HUES64 (cell line): ENCODE measurements around the gene SMNDC1. TPM values are rescaled to one million over a fixed set of nuclear protein-coding genes. Genes with fewer than 3 reads are reported as not detected.
A peak's percentile ranks its signal among the peaks of the same experiment; 100 is the strongest.

Source experiments
- H3K27ac ChIP-seq: 2 replicates; pipeline ENCODE4 v1.7.0; 2013; ENCODE audit warnings: low read depth, low read length, inconsistent platforms
- H3K27me3 ChIP-seq: 2 replicates; pipeline ENCODE4 v1.6.1; 2013; ENCODE audit warnings: mild to moderate bottlenecking, low read length; ENCODE audit not compliant: insufficient read depth
- H3K36me3 ChIP-seq: 2 replicates; pipeline ENCODE4 v1.6.1; 2013; ENCODE audit warnings: mild to moderate bottlenecking, low read length; ENCODE audit not compliant: insufficient read depth
- H3K4me1 ChIP-seq: 2 replicates; pipeline ENCODE4 v1.6.1; 2013; ENCODE audit warnings: mild to moderate bottlenecking, low read length, moderate library complexity; ENCODE audit not compliant: insufficient read depth
- H3K4me3 ChIP-seq: 2 replicates; pipeline ENCODE4 v1.5.1; 2013; ENCODE audit warnings: mild to moderate bottlenecking, low read length, moderate library complexity
- H3K9ac ChIP-seq: 2 replicates; pipeline ENCODE4 v1.6.1; 2013; ENCODE audit warnings: mild to moderate bottlenecking, low read depth, low read length
- H3K9me3 ChIP-seq: 2 replicates; pipeline ENCODE4 v1.6.1; 2013; ENCODE audit warnings: low read depth, low read length; ENCODE audit not compliant: insufficient read depth
- WGBS: fragments of 150-250, 120-280 bp; methylation state at CpG from one replicate; pipeline ENCODE4 v1.1.7; 2013; ENCODE audit warnings: missing lambda C conversion rate; 5-methylcytosine and 5-hydroxymethylcytosine counted together
- polyA plus RNA-seq, 2 experiments: library from polyadenylated mRNA; stranded (reverse); fragments of 50-300 nt; gene quantifications; one replicate each; pipeline ENCODE4 v1.2.3, GENCODE V29; 2013

Gene SMNDC1
- 30.8 TPM for polyA plus RNA-seq (2013, experiment 1 of 2)
- 28.0 TPM for polyA plus RNA-seq (2013, experiment 2 of 2)

- Histone ChIP-seq H3K9me3 (no peaks in the 10 kb centered on the region), H3K4me1 (peaks cover 17% of the 10 kb centered on the region), H3K4me3 (peak within 1 kb of the TSS; percentile 88), H3K9ac (peak within 1 kb of the TSS; percentile 97), H3K27me3 (no peaks in the 10 kb centered on the region), H3K27ac (peak within 1 kb of the TSS; percentile 97), H3K36me3 (peaks cover 34% of the 10 kb centered on the region)
- WGBS: 1% methylated on average over 42 of the region's 42 CpGs
Observed at GRCh38 chr10:110304780-110305421, at the start of gene SMNDC1. Gene SMNDC1, minus strand, starts transcription at chr10:110304920. Its CDS starts 1,333 bp downstream, at chr10:110303587.

DNA sequence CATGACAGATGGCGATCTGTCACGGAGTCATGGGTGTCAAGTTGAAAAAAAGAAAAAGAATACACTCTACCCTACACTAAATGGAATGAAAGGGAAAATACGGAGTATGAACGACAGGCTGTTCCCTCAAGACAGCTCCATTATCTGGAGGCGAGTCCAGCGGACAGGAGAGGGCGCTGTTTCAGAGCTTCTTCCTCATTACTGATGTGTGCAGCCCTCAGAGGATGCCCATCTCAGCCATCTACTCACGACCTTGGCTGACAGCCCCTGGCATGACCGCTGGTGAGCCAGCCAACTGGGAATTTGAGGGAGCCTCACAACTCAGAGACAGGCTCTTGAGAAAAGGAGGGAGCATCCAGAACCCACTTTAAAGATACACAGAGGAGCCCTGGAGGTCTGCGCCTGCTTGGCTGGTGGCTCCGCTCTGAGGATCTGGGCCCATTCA lies 49.6 kb upstream of the SMNDC1 start:
- no peaks in the 10 kb centered on the region for H3K27me3 ChIP-seq
- H3K36me3 ChIP-seq: no peaks in the 10 kb centered on the region
- H3K27ac ChIP-seq: no peak overlapping the region
- no peak overlapping the region for H3K9ac ChIP-seq
- no peaks in the 10 kb centered on the region for H3K9me3 ChIP-seq
- WGBS: 35% methylated on average over 10 of the region's 11 CpGs
- peaks cover 14% of the 10 kb centered on the region for H3K4me1 ChIP-seq
- peak overlapping the region; percentile 14; the same call in 1 of the 2 replicates for H3K4me3 ChIP-seq

GRCh38 chr10:110353244-110354119 lies 48.8 kb upstream of the SMNDC1 start:
- Histone ChIP-seq H3K4me3 (no peak overlapping the region; the same call in 1 of the 2 replicates), H3K27ac (no peak overlapping the region), H3K36me3 (no peaks in the 10 kb centered on the region), H3K9me3 (no peaks in the 10 kb centered on the region), H3K9ac (no peak overlapping the region), H3K27me3 (no peaks in the 10 kb centered on the region), H3K4me1 (peaks cover 11% of the 10 kb centered on the region)
- 38% methylated on average over 13 of the region's 14 CpGs for WGBS

DNA sequence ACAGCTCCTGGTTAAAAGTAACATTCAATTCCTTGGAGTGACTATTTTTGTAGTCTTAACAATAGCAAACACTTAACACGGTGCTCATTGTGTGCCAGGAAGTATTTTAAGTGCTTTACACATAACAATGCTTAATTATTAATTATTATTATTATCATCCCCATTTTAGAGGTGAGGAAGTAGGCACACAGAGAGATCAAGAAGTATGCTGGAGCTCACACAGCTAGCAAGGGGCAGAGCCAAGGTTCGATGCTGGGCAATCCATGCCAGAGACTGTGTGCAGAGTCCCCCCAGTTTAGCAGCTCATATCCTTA lies 48.2 kb upstream of the SMNDC1 start:
- Histone ChIP-seq H3K27me3 (no peaks in the 10 kb centered on the region), H3K27ac (no peak overlapping the region)
- 83% methylated on average over 1 of the region's 2 CpGs for WGBS

GRCh38 chr10:110350812-110351211 lies 46.1 kb upstream of the SMNDC1 start:
- no peaks in the 10 kb centered on the region for H3K36me3 ChIP-seq
- no peak overlapping the region for H3K4me3 ChIP-seq
- 98% methylated on average over 2 of the region's 2 CpGs for WGBS
- H3K4me1 ChIP-seq: peaks cover 11% of the 10 kb centered on the region
- no peaks in the 10 kb centered on the region for H3K27me3 ChIP-seq
- H3K9me3 ChIP-seq: no peaks in the 10 kb centered on the region
- H3K9ac ChIP-seq: no peak overlapping the region
- no peak overlapping the region for H3K27ac ChIP-seq

More for the DNA sequence above, 48.2 kb upstream of the SMNDC1 start:
- H3K4me3 ChIP-seq: no peak overlapping the region
- peaks cover 11% of the 10 kb centered on the region for H3K4me1 ChIP-seq
- no peaks in the 10 kb centered on the region for H3K9me3 ChIP-seq
- H3K9ac ChIP-seq: no peak overlapping the region
- H3K36me3 ChIP-seq: no peaks in the 10 kb centered on the region

- peaks cover 11% of the 10 kb centered on the region for H3K4me1 ChIP-seq
- H3K27me3 ChIP-seq: no peaks in the 10 kb centered on the region
- H3K27ac ChIP-seq: no peak overlapping the region
- H3K9me3 ChIP-seq: no peaks in the 10 kb centered on the region
- whole genome bisulfite sequencing: 89% methylated on average over 3 of the region's 3 CpGs
- no peak overlapping the region for H3K4me3 ChIP-seq
- H3K9ac ChIP-seq: no peak overlapping the region
- H3K36me3 ChIP-seq: no peaks in the 10 kb centered on the region
Observed at GRCh38 chr10:110349831-110350230, 45.1 kb upstream of the SMNDC1 start.

DNA sequence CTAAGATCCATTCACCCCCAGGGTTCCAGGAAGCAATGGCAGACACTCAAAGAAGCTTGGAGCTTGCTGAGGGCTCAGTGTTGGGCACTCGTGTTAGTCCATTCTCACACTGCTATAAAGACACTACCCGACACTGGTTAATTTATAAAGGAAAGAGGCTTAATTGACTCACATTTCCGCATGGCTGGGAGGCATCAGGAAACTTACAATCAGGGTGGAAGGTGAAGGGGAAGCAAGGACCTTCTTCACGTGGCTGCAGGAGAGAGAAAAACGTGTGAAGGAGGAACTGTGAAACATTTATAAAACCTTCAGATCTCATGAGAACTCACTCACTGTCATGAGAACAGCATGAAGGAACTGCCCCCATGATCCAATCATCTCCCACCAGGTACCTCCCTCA lies 44.7 kb upstream of the SMNDC1 start:
- Histone ChIP-seq H3K9me3 (no peaks in the 10 kb centered on the region), H3K4me1 (peaks cover 11% of the 10 kb centered on the region), H3K9ac (no peak overlapping the region), H3K36me3 (no peaks in the 10 kb centered on the region), H3K27ac (no peak overlapping the region), H3K27me3 (no peaks in the 10 kb centered on the region), H3K4me3 (no peak overlapping the region)
- WGBS: 89% methylated on average over 5 of the region's 5 CpGs

DNA sequence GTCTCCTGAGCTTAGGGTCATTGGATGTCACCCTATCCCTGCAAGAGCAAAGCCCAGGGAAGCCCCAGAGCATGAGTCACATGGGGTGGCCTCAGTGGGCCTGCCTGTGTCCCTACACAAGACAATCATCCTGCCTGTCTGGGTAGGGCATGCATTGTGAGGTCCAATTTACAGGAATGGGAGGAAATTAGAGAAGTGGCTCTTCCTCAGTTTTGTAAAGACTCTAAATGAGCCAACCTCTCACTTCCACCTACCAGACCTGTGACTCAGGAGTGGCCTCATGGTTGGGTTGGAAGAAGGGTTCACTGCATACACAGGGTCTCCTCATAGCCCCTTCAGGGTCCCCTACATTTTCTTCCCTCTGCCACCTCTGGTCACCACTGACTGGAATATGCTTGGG lies 43.6 kb upstream of the SMNDC1 start:
- no peaks in the 10 kb centered on the region for H3K27me3 ChIP-seq
- no peak overlapping the region for H3K4me3 ChIP-seq
- H3K9ac ChIP-seq: no peak overlapping the region
- H3K4me1 ChIP-seq: peaks cover 3% of the 10 kb centered on the region
- H3K36me3 ChIP-seq: no peaks in the 10 kb centered on the region
- no peaks in the 10 kb centered on the region for H3K9me3 ChIP-seq
- H3K27ac ChIP-seq: no peak overlapping the region

- Histone ChIP-seq H3K9me3 (no peaks in the 10 kb centered on the region), H3K36me3 (no peaks in the 10 kb centered on the region), H3K4me1 (no peaks in the 10 kb centered on the region), H3K27ac (no peak overlapping the region), H3K4me3 (no peak overlapping the region), H3K27me3 (no peaks in the 10 kb centered on the region), H3K9ac (no peak overlapping the region)
- over 99% methylated on average over 4 of the region's 4 CpGs for WGBS
Observed at GRCh38 chr10:110346914-110347313, 42.2 kb upstream of the SMNDC1 start.

GRCh38 chr10:110345286-110345685 lies 40.6 kb upstream of the SMNDC1 start:
- Histone ChIP-seq H3K4me1 (no peaks in the 10 kb centered on the region), H3K27ac (no peak overlapping the region), H3K27me3 (no peaks in the 10 kb centered on the region), H3K9ac (no peak overlapping the region), H3K9me3 (no peaks in the 10 kb centered on the region), H3K4me3 (no peak overlapping the region), H3K36me3 (no peaks in the 10 kb centered on the region)
- WGBS: 78% methylated on average over 4 of the region's 4 CpGs

GRCh38 chr10:110344622-110345021 lies 39.9 kb upstream of the SMNDC1 start:
- no peaks in the 10 kb centered on the region for H3K36me3 ChIP-seq
- no peak overlapping the region for H3K4me3 ChIP-seq
- no peaks in the 10 kb centered on the region for H3K4me1 ChIP-seq
- no peaks in the 10 kb centered on the region for H3K27me3 ChIP-seq
- H3K9ac ChIP-seq: no peak overlapping the region
- H3K9me3 ChIP-seq: no peaks in the 10 kb centered on the region
- H3K27ac ChIP-seq: no peak overlapping the region
- 94% methylated on average over 2 of the region's 2 CpGs for WGBS
